Prostate gland (tissue), 2 donors: ENCODE measurements around the gene RNU5B-1. TPM values are rescaled to one million over a fixed set of nuclear protein-coding genes. Genes with fewer than 3 reads are reported as not detected.

Source experiments
- DNase-seq: peaks from one replicate; pipeline ENCODE4 v3.0.0-alpha.2; 2019; ENCODE audit warnings: low spot score
- H3K27ac ChIP-seq, 2 donors: fragments of 200-600 bp; sonication (generic); 2 replicates each; pipeline ENCODE4 v1.5.1; 2017 to 2019
- H3K27me3 ChIP-seq: fragments of 200-600 bp; sonication (generic); replicated peaks from 2 replicates; pipeline ENCODE4 v1.5.1; 2019; ENCODE audit not compliant: insufficient read depth
- H3K36me3 ChIP-seq, 2 donors: fragments of 200-600 bp; sonication (generic); 1 replicate in 1 of 2; 2 replicates in 1 of 2; pipeline versions ENCODE4 v1.5.1 to v1.8.1; 2017 to 2019
- H3K4me1 ChIP-seq: fragments of 200-600 bp; sonication (generic); replicated peaks from 2 replicates; pipeline ENCODE4 v1.5.1; 2019
- H3K4me3 ChIP-seq, 2 donors: fragments of 200-600 bp; sonication (generic); 2 replicates each; pipeline ENCODE4 v1.5.1; 2017 to 2019
- H3K9me3 ChIP-seq: fragments of 200-600 bp; sonication (generic); 2 replicates; pipeline ENCODE4 v1.5.1; 2017
- CTCF ChIP-seq, 4 experiments: fragments of 200-600 bp in 2 of 4; fragments of 450-650 bp in 2 of 4; sonication (generic) in 2 of 4; IDR thresholded peaks; 1 replicate in 3 of 4; 2 replicates in 1 of 4; pipeline ENCODE4 v1.5.1; 2016 to 2019; ENCODE audit warnings: antibody characterized with exemption in 4 of 4, mild to moderate bottlenecking in 2 of 4, moderate library complexity in 2 of 4
- POLR2A ChIP-seq: fragments of 450-650 bp; IDR thresholded peaks from one replicate; pipeline ENCODE4 v1.6.1; 2016; ENCODE audit warnings: antibody characterized with exemption, mild to moderate bottlenecking
- POLR2AphosphoS5 ChIP-seq: sonication (generic); formaldehyde crosslinking; IDR thresholded peaks from one replicate; pipeline ENCODE4 v1.6.1; 2017; ENCODE audit warnings: antibody characterized with exemption
- WGBS: methylation state at CpG from one replicate; pipeline ENCODE4 v1.1.5; 2018; 5-methylcytosine and 5-hydroxymethylcytosine counted together
- intact Hi-C: fragments of 100-400 bp; cut with DNase I; formaldehyde crosslinking; loops from one replicate; pipeline ENCODE4 v1.14.2; 2022
- total RNA-seq, 2 donors: library from RNA; depleted of rRNA; stranded (reverse); fragments of >200 nt; gene quantifications; one replicate each; pipeline ENCODE4 v1.1.0, GENCODE V29; 2016

The RNU5B-1 gene
- total RNA-seq, 2 donors from 2014 or later, result not detected

- no peak overlapping the region for H3K27ac ChIP-seq
- H3K9me3 ChIP-seq, result no peaks in the 10 kb centered on the region
- WGBS, result 92% methylated on average over 21 of the region's 21 CpGs
- no peak for TF ChIP-seq CTCF (IDR thresholded peaks at IDR 0.05)
- no peak for TF ChIP-seq POLR2AphosphoS5
- no peak for TF ChIP-seq POLR2A
- no peak for DNase-seq
- H3K36me3 ChIP-seq, result no peaks in the 10 kb centered on the region
- H3K4me1 ChIP-seq, result no peaks in the 10 kb centered on the region
- intact Hi-C loops, result no loop called here
- H3K4me3 ChIP-seq, result no peak overlapping the region
- no peaks in the 10 kb centered on the region for H3K27me3 ChIP-seq
Measured at GRCh38 chr15:65329288-65329983, 25.0 kb downstream of the RNU5B-1 start.

GRCh38 chr15:65329984-65330735 is 25.7 kb downstream of the RNU5B-1 start:
- no peak for DNase-seq
- Histone ChIP-seq H3K4me3 (no peak overlapping the region), H3K27ac (no peak overlapping the region), H3K4me1 (no peaks in the 10 kb centered on the region), H3K36me3 (no peaks in the 10 kb centered on the region), H3K27me3 (no peaks in the 10 kb centered on the region), H3K9me3 (no peaks in the 10 kb centered on the region)
- no peak for TF ChIP-seq POLR2A
- TF ChIP-seq POLR2AphosphoS5, result no peak
- TF ChIP-seq CTCF (IDR thresholded peaks at IDR 0.05), result no peak
- 89% methylated on average over 18 of the region's 18 CpGs for WGBS
- intact Hi-C loops, result no loop called here

DNA sequence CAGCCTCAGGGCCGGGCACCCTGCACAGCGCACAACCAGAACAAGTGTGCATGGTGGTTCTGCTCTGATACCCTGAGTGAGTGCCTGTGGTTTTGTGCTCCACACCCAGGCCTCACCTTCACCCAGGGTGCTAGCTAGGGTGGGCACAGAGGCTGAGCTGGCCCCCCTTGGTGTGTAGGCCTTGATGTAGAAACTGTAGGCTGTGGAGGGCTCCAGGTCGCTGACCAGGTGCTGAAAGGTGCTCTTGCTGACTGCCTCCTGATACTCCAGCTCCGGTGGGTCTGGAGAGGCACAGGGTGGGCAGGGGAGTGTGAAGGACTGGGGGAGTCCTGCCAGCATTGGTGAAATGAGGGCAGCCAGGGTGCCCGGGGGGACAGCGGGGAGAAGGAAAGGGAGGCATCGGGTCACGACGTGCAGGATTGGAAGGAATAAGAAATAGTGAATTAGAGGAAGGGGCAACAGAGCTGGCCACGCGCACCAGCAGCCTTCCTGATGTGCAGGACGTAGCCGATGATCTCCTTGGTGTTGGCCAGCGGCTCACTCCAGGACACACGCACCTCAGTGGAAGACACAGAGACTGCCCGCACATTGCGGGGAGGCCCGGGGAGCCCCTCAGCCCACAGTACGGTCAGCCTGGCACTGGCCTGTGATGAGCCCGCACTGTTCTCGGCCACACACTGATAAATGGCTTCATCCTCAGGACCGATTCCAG is 26.6 kb downstream of the RNU5B-1 start:
- H3K9me3 ChIP-seq, result no peaks in the 10 kb centered on the region
- no peak overlapping the region for H3K27ac ChIP-seq
- DNase-seq, result no peak
- H3K36me3 ChIP-seq, result no peaks in the 10 kb centered on the region
- 96% methylated on average over 22 of the region's 22 CpGs for WGBS
- no peaks in the 10 kb centered on the region for H3K27me3 ChIP-seq
- H3K4me1 ChIP-seq, result no peaks in the 10 kb centered on the region
- TF ChIP-seq POLR2AphosphoS5 (no peak), CTCF (IDR thresholded peaks at IDR 0.05) (no peak), POLR2A (no peak)
- intact Hi-C loops, result no loop called here
- no peak overlapping the region for H3K4me3 ChIP-seq

GRCh38 chr15:65331811-65332210 is 27.3 kb downstream of the RNU5B-1 start:
- Histone ChIP-seq H3K36me3 (no peaks in the 10 kb centered on the region), H3K4me1 (no peaks in the 10 kb centered on the region), H3K27ac (no peak overlapping the region), H3K4me3 (no peak overlapping the region), H3K27me3 (no peaks in the 10 kb centered on the region), H3K9me3 (no peaks in the 10 kb centered on the region)
- 93% methylated on average over 6 of the region's 7 CpGs for WGBS
- DNase-seq, result no peak
- no peak for TF ChIP-seq CTCF (IDR thresholded peaks at IDR 0.05)
- TF ChIP-seq POLR2AphosphoS5, result no peak
- TF ChIP-seq POLR2A, result no peak
- intact Hi-C loops, result no loop called here
